Measurements from ENCODE around the gene NSD2. TPM values are rescaled to one million over a fixed set of nuclear protein-coding genes. Genes with fewer than 3 reads are reported as not detected.
"Not testable (repeated sequence)": the region's sequence is repeated elsewhere in the genome, so short reads cannot be mapped to it uniquely, and the experiment has no call there.

NSD2 gene
- total RNA-seq, 1 donor from 2014 or later: 138 TPM

- no peak overlapping the region for H3K27ac Mint-ChIP-seq (ENCODE audit: unreplicated experiment)
- no peak overlapping the region for H3K4me3 Mint-ChIP-seq (ENCODE audit: unreplicated experiment)
- H3K4me1 Mint-ChIP-seq (ENCODE audit: low read depth, unreplicated experiment): no peaks in the 10 kb centered on the region
- no peak for TF ChIP-seq CTCF (IDR thresholded peaks at IDR 0.05; ENCODE audit: partially characterized antibody, unreplicated experiment)
- H3K27me3 Mint-ChIP-seq (ENCODE audit: unreplicated experiment): peaks cover 5% of the 10 kb centered on the region
- no peak for DNase-seq
- H3K36me3 Mint-ChIP-seq (ENCODE audit: unreplicated experiment): no peaks in the 10 kb centered on the region
- peaks cover 2% of the 10 kb centered on the region for H3K9me3 Mint-ChIP-seq (ENCODE audit: unreplicated experiment)
These were observed 120.6 kb downstream of the NSD2 start for GRCh38 chr4:1991596-1992434.

- Mint-ChIP-seq H3K9me3 (ENCODE audit: unreplicated experiment) (peaks cover 2% of the 10 kb centered on the region), H3K4me1 (ENCODE audit: low read depth, unreplicated experiment) (no peaks in the 10 kb centered on the region), H3K36me3 (ENCODE audit: unreplicated experiment) (peaks cover under 1% of the 10 kb centered on the region), H3K27me3 (ENCODE audit: unreplicated experiment) (peaks cover 5% of the 10 kb centered on the region), H3K27ac (ENCODE audit: unreplicated experiment) (no peak overlapping the region), H3K4me3 (ENCODE audit: unreplicated experiment) (no peak overlapping the region)
- TF ChIP-seq CTCF (IDR thresholded peaks at IDR 0.05; ENCODE audit: partially characterized antibody, unreplicated experiment): peak; percentile 31
- DNase-seq: peak; percentile 48
These were observed 121.4 kb downstream of the NSD2 start for GRCh38 chr4:1992468-1993168.

- no peak for DNase-seq
- no peaks in the 10 kb centered on the region for H3K4me1 Mint-ChIP-seq (ENCODE audit: low read depth, unreplicated experiment)
- TF ChIP-seq CTCF (IDR thresholded peaks at IDR 0.05; ENCODE audit: partially characterized antibody, unreplicated experiment): no peak
- H3K27me3 Mint-ChIP-seq (ENCODE audit: unreplicated experiment): peaks cover 5% of the 10 kb centered on the region
- H3K27ac Mint-ChIP-seq (ENCODE audit: unreplicated experiment): no peak overlapping the region
- H3K36me3 Mint-ChIP-seq (ENCODE audit: unreplicated experiment): peaks cover 6% of the 10 kb centered on the region
- H3K9me3 Mint-ChIP-seq (ENCODE audit: unreplicated experiment): no peaks in the 10 kb centered on the region
- no peak overlapping the region for H3K4me3 Mint-ChIP-seq (ENCODE audit: unreplicated experiment)
These were observed 122.0 kb downstream of the NSD2 start for GRCh38 chr4:1993169-1993516.

GRCh38 chr4:1993718-1994516 lies 122.7 kb downstream of the NSD2 start:
- H3K27me3 Mint-ChIP-seq (ENCODE audit: unreplicated experiment); H3K27ac Mint-ChIP-seq (ENCODE audit: unreplicated experiment); H3K4me3 Mint-ChIP-seq (ENCODE audit: unreplicated experiment); DNase-seq; H3K4me1 Mint-ChIP-seq (ENCODE audit: low read depth, unreplicated experiment); H3K9me3 Mint-ChIP-seq (ENCODE audit: unreplicated experiment): not testable (repeated sequence)
- peaks cover 13% of the 10 kb centered on the region for H3K36me3 Mint-ChIP-seq (ENCODE audit: unreplicated experiment)

GRCh38 chr4:1994938-1995337 lies 123.7 kb downstream of the NSD2 start:
- H3K27me3 Mint-ChIP-seq (ENCODE audit: unreplicated experiment): peaks cover 3% of the 10 kb centered on the region
- peaks cover 23% of the 10 kb centered on the region for H3K36me3 Mint-ChIP-seq (ENCODE audit: unreplicated experiment)
- no peaks in the 10 kb centered on the region for H3K4me1 Mint-ChIP-seq (ENCODE audit: low read depth, unreplicated experiment)
- peaks cover 7% of the 10 kb centered on the region for H3K9me3 Mint-ChIP-seq (ENCODE audit: unreplicated experiment)
- no peak for DNase-seq
- H3K4me3 Mint-ChIP-seq (ENCODE audit: unreplicated experiment): no peak overlapping the region
- TF ChIP-seq CTCF (IDR thresholded peaks at IDR 0.05; ENCODE audit: partially characterized antibody, unreplicated experiment): no peak
- H3K27ac Mint-ChIP-seq (ENCODE audit: unreplicated experiment): no peak overlapping the region
